Astrocyte of the cerebellum (primary cell): ENCODE results near the gene GYPC.
"Not testable (repeated sequence)": the region's sequence is repeated elsewhere in the genome, so short reads cannot be mapped to it uniquely, and the experiment has no call there.

Experiments
- DNase-seq: peaks from one replicate; pipeline ENCODE4 v3.0.0-alpha.2; 2011; ENCODE audit warnings: low read depth
- H3K4me3 ChIP-seq: 2 replicates; pipeline ENCODE4 v1.5.1; 2011; ENCODE audit warnings: mild to moderate bottlenecking, low read depth, low read length, moderate library complexity
- in situ Hi-C: cut with HindIII; loops from 2 replicates; pipeline ENCODE4 v1.10.0; 2017; ENCODE audit warnings: low sequenced_read_pairs
- TF ChIP-seq, protein P1 (sequence below): IDR thresholded peaks from 2 replicates; pipeline ENCODE4 v1.5.1; 2012; ENCODE audit warnings: low read length, low read depth, moderate library complexity, mild to moderate bottlenecking; ENCODE audit errors: missing control alignments

Gene GYPC

DNA sequence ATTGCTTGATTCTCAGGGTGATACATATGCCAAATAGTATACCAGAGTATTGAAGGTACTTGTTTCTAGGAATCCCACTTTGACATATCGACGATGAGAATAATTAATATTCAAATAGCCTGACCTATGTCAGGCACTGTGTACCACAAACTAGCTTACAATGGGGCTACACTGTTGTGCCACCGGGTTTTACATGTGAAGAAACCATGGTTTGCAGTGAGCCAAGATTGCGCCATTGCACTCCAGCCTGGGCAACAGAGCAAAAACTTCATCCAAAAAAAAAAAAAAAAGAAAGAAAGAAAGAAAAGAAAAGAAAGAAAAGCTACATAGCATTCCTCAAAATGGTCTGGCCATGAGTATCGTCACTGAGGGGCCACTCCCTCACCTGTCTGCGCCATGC, 25.5 kb downstream of the GYPC start:
- DNase-seq = no peak
- TF ChIP-seq, protein P1, sequence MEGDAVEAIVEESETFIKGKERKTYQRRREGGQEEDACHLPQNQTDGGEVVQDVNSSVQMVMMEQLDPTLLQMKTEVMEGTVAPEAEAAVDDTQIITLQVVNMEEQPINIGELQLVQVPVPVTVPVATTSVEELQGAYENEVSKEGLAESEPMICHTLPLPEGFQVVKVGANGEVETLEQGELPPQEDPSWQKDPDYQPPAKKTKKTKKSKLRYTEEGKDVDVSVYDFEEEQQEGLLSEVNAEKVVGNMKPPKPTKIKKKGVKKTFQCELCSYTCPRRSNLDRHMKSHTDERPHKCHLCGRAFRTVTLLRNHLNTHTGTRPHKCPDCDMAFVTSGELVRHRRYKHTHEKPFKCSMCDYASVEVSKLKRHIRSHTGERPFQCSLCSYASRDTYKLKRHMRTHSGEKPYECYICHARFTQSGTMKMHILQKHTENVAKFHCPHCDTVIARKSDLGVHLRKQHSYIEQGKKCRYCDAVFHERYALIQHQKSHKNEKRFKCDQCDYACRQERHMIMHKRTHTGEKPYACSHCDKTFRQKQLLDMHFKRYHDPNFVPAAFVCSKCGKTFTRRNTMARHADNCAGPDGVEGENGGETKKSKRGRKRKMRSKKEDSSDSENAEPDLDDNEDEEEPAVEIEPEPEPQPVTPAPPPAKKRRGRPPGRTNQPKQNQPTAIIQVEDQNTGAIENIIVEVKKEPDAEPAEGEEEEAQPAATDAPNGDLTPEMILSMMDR = no peak
- H3K4me3 ChIP-seq = no peak overlapping the region
- in situ Hi-C loops = no loop called here

DNA sequence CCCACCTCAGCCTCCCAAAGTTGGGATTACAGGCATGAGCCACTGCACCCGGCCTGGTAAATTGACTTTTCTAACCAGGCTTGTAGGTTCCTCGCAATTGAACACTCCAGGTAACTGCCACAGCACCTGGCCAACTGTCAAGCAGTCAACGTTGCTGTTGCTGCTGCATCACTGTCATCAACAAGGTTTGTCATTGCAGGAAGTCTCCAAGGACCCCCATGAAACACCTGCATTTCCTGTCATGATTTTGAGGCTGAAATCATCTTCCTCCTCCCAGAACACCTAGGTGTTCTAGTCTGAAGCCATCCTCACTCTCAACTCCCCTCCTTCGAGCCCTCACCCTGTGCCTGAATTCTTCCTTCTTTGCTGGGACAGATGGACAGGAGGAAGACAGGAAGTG, 29.7 kb downstream of the GYPC start:
- no peak for DNase-seq
- in situ Hi-C loops = no loop called here
- TF ChIP-seq, protein P1 = no peak
- H3K4me3 ChIP-seq = no peak overlapping the region

DNA sequence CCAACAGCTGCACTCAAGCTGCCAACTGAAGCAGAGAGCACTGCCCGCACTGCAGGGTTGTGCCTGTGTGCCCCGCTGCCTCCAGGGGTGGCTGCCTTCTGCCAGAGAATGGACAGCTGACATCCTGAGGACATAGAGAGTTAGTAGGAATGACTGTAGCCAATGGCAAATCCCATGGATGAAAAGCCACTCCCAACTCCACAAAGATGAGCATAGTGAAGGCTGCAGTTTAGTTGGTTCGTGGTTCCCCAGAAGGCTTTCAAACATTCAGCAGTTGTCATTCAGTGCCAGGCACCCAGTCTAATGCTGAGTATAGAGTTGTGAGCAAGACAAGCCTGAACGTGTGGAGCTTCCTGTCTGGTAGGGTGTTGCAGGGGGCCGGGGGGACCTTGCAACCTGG, 30.3 kb downstream of the GYPC start:
- TF ChIP-seq, protein P1 = no peak
- no peak overlapping the region for H3K4me3 ChIP-seq
- DNase-seq = no peak
- in situ Hi-C loops = no loop called here

DNA sequence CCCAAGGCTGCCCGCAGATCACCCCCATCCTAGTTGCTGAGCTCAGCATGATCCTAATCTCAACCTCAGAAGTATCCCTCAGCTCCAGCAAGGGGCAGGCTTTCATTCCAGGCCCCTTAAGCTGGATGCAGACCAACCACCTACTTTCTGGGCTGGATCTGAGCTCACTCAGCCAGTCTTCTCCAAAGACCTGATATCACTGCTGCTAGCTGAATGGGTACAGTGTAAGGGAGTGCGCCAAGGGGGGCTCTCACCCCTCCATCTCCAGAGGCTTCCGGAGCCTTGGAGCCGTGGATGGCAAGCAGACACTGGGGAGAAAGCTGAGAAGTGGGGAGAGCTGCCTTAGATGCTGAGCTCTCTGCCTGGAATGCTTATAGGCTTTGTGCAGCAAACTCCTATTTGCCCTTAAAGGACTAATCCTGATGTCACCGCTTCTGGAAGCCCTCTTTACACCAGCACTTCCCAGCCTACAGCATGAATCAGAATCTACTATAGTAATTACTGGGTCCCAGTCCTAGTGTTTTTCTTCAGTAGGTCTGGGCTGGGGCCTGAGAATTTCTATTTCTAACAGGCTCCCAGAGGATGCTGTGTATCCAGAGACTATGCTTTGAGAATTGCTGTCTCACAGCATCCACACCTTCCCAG, 31.0 kb downstream of the GYPC start:
- no peak for DNase-seq
- in situ Hi-C loops = no loop called here
- TF ChIP-seq, protein P1 = no peak
- H3K4me3 ChIP-seq = no peak overlapping the region

DNA sequence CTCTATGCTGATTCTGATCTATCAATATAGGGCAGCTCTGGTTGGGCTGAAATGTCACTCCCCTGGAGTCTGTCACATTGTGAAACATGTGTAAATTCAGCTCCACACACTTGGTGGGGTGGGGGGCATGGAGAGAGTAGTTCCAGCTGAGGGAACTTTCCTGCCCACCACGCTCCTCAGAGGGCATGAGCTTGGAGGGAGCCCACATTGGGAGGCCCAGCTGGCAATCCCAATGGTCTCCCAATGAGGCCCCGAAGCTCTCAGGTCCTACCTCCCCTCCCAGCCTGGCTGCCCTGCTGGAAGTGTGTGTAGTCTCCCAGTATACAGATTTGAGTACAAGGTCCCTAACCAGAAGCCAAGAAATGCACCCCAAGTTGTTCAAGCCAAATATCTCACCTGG, 31.5 kb downstream of the GYPC start:
- in situ Hi-C loops = no loop called here
- TF ChIP-seq, protein P1 = no peak

DNA sequence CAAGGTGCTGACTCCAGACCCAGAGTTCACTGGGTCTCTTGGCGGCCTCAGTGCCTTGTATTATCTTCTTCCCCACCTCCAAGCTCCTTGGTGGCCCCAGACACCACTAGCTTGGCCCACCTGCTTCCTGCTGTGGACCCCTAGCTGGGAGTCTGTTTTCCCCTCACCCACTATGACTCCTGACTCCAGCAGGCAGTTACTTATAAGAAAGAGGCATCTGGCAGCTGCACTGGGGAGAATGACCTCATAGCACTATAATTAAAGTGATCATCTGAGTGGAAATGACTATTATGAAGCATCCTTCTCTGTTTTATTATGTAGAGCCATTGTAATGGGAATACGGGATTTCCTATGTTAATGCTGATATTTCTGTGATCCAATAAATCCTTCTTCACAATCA, 32.6 kb downstream of the GYPC start:
- in situ Hi-C loops, H3K4me3 ChIP-seq, DNase-seq: not testable (repeated sequence)

More for the DNA sequence above, 31.5 kb downstream of the GYPC start:
- no peak overlapping the region for H3K4me3 ChIP-seq
- DNase-seq = no peak

DNA sequence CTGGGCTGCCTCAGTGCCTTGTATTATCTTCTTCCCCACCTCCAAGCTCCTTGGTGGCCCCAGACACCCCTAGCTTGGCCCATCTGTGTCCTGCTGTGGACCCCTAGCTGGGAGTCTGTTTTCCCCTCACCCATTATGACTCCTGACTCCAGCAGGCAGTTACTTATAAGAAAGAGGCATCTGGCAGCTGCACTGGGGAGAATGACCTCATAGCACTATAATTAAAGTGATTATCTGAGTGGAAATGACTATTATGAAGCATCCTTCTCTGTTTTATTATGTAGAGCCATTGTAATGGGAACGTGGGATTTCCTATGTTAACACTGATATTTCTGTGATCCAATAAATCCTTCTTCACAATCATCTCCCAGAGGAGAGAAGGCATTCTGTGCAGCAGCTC, 36.3 kb downstream of the GYPC start:
- H3K4me3 ChIP-seq, in situ Hi-C loops: not testable (repeated sequence)

DNA sequence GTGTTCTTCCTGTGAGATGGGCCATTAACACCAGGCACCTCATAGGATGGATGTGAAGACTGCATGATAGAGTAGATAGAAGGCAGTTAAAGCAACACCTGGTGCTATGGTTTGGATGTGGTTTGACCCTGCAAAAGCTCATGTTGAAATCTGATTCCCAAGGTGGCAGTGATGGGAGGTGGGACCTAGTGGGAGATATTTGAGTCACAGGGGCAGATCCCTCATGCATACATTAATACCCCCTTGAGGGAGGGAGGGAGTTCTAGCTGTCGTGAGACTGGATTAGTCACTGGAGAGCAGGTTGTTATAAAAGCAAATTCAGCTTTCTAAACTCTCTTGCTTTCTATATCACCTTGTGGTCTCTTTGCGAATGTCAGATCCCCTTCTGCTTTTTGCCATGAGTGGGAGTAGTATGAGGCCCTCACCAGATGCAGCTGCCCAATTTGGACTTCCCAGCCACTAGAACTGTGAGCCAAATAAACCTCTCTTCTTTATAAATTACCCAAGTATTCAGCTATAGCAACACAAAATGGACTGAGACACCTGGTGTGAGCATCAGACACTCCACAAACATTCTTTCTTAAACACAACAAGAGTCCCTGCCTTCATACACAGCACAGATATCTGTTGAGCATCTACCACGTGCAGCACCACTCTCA, 37.1 kb downstream of the GYPC start:
- H3K4me3 ChIP-seq, DNase-seq, in situ Hi-C loops: not testable (repeated sequence)

More for the DNA sequence above, 36.3 kb downstream of the GYPC start:
- DNase-seq = not testable (repeated sequence)
